Calu3 (cell line): ENCODE results near the gene LAMC1. TPM values are rescaled to one million over a fixed set of nuclear protein-coding genes. Genes with fewer than 3 reads are reported as not detected.

Experiments
- BruUV-seq: library from RNA; stranded (reverse); fragments of 400-500 nt; replicated peaks from 2 replicates; lab custom pipeline; 2021; lab: Mats Ljungman, UMichigan
- CTCF ChIA-PET: fragments of 300-600 bp; sonication (Branson Sonifier 250); formaldehyde crosslinking; loops from one replicate; lab custom pipeline; 2022; ENCODE audit warnings: antibody characterized with exemption; lab: Charles Lee
- DNase-seq: peaks from one replicate; pipeline ENCODE4 v3.0.0; 2022
- H3K27ac Mint-ChIP-seq: one replicate; pipeline ENCODE4 v1.8.0; 2022; ENCODE audit warnings: mixed read lengths; ENCODE audit not compliant: unreplicated experiment
- H3K27me3 Mint-ChIP-seq: one replicate; pipeline ENCODE4 v1.8.0; 2022; ENCODE audit warnings: mixed read lengths; ENCODE audit not compliant: unreplicated experiment
- H3K36me3 Mint-ChIP-seq: one replicate; pipeline ENCODE4 v1.8.0; 2022; ENCODE audit warnings: mild to moderate bottlenecking, moderate library complexity, mixed read lengths; ENCODE audit not compliant: insufficient read depth, unreplicated experiment
- H3K4me1 Mint-ChIP-seq: one replicate; pipeline ENCODE4 v1.8.0; 2022; ENCODE audit warnings: mild to moderate bottlenecking, low read depth, mixed read lengths; ENCODE audit not compliant: unreplicated experiment
- H3K4me3 Mint-ChIP-seq: one replicate; pipeline ENCODE4 v1.8.0; 2022; ENCODE audit warnings: mild to moderate bottlenecking, low read depth, moderate library complexity, mixed read lengths; ENCODE audit not compliant: unreplicated experiment
- H3K9me3 Mint-ChIP-seq: one replicate; pipeline ENCODE4 v1.8.0; 2022; ENCODE audit warnings: low read depth, mixed read lengths; ENCODE audit not compliant: unreplicated experiment
- CTCF ChIP-seq: fragments of 200-600 bp; IDR thresholded peaks from one replicate; pipeline ENCODE4 v1.8.0; 2022; ENCODE audit warnings: antibody characterized with exemption; ENCODE audit not compliant: unreplicated experiment
- intact Hi-C: fragments of 100-400 bp; cut with micrococcal nuclease; formaldehyde crosslinking; loops from one replicate; pipeline ENCODE4 v1.10.0; 2022; ENCODE audit not compliant: unreplicated experiment
- total RNA-seq: library from RNA; stranded (reverse); gene quantifications from 2 replicates; pipeline ENCODE4 v1.2.3, GENCODE V29; 2022

LAMC1 gene
- total RNA-seq, 1 experiment from 2014 or later = 579 TPM

GRCh38 chr1:183096894-183097293 is 73.7 kb downstream of the LAMC1 start:
- H3K9me3 Mint-ChIP-seq = no peaks in the 10 kb centered on the region
- H3K27ac Mint-ChIP-seq = no peak overlapping the region
- H3K27me3 Mint-ChIP-seq = no peaks in the 10 kb centered on the region
- CTCF ChIA-PET = no interaction called here
- DNase-seq = no peak
- no peak overlapping the region for H3K4me3 Mint-ChIP-seq
- intact Hi-C loops = no loop called here
- H3K4me1 Mint-ChIP-seq = peaks cover 28% of the 10 kb centered on the region
- no peak for TF ChIP-seq CTCF
- no TSS peak for BruUV-seq
- H3K36me3 Mint-ChIP-seq = peaks cover 32% of the 10 kb centered on the region

- H3K27me3 Mint-ChIP-seq = no peaks in the 10 kb centered on the region
- no peak for TF ChIP-seq CTCF
- BruUV-seq = no TSS peak
- H3K27ac Mint-ChIP-seq = no peak overlapping the region
- H3K4me1 Mint-ChIP-seq = peaks cover 21% of the 10 kb centered on the region
- intact Hi-C loops = no loop called here
- no peaks in the 10 kb centered on the region for H3K9me3 Mint-ChIP-seq
- no peak for DNase-seq
- H3K4me3 Mint-ChIP-seq = no peak overlapping the region
- H3K36me3 Mint-ChIP-seq = peaks cover 28% of the 10 kb centered on the region
- CTCF ChIA-PET = no interaction called here
Observed at GRCh38 chr1:183097438-183098051, 74.3 kb downstream of the LAMC1 start.

GRCh38 chr1:183098317-183098716 is 75.1 kb downstream of the LAMC1 start:
- H3K4me1 Mint-ChIP-seq = peaks cover 13% of the 10 kb centered on the region
- no peak for TF ChIP-seq CTCF
- no peak overlapping the region for H3K27ac Mint-ChIP-seq
- no peaks in the 10 kb centered on the region for H3K27me3 Mint-ChIP-seq
- no peak overlapping the region for H3K4me3 Mint-ChIP-seq
- DNase-seq = no peak
- intact Hi-C loops = no loop called here
- no peaks in the 10 kb centered on the region for H3K9me3 Mint-ChIP-seq
- BruUV-seq = no TSS peak
- CTCF ChIA-PET = no interaction called here
- H3K36me3 Mint-ChIP-seq = peaks cover 20% of the 10 kb centered on the region

GRCh38 chr1:183100361-183100974 is 77.2 kb downstream of the LAMC1 start:
- no peaks in the 10 kb centered on the region for H3K9me3 Mint-ChIP-seq
- peaks cover 19% of the 10 kb centered on the region for H3K36me3 Mint-ChIP-seq
- CTCF ChIA-PET = interaction anchor here (1.1 kb wide), 1 partner anchor 15 kb away, joined by 3 read pairs; no protein-coding TSS in a partner anchor
- H3K4me1 Mint-ChIP-seq = no peaks in the 10 kb centered on the region
- no peaks in the 10 kb centered on the region for H3K27me3 Mint-ChIP-seq
- TF ChIP-seq CTCF = no peak
- H3K27ac Mint-ChIP-seq = no peak overlapping the region
- intact Hi-C loops = loop anchor here (5.0 kb wide), 1 partner anchor 53 kb away; no protein-coding TSS in a partner anchor
- DNase-seq = no peak
- no TSS peak for BruUV-seq
- H3K4me3 Mint-ChIP-seq = no peak overlapping the region
